HG03103 (cell line): ENCODE results near the gene CD200R1.

Experiments
- ATAC-seq: cut with Tn5 transposase; IDR thresholded peaks from one replicate; pipeline ENCODE4 v1.9.1; 2021; ENCODE audit warnings: low read depth; ENCODE audit not compliant: unreplicated experiment

Gene CD200R1, protein sequence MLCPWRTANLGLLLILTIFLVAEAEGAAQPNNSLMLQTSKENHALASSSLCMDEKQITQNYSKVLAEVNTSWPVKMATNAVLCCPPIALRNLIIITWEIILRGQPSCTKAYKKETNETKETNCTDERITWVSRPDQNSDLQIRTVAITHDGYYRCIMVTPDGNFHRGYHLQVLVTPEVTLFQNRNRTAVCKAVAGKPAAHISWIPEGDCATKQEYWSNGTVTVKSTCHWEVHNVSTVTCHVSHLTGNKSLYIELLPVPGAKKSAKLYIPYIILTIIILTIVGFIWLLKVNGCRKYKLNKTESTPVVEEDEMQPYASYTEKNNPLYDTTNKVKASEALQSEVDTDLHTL

DNA sequence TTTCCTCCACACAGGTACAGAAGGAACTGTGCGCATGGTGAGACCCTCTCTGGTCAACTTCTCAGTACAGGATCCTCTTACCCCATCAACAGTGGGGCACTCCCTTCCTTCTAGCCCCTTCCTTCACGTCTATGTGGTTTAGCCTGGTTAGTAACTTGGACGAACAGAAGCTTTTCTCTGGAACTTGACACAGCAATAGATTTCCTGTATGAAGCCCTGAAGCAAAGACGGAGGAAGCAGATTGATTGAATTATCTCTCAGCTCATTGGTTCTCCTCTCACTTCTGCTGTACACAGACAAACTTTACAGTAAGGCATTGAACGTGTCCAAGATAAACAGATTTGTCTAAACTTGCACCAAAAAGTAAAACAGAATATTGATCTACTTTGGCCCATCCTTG, at the start of gene CD200R1:
CD200R1 (minus strand) TSS at position 210 of the 400 bp plus-strand sequence. CDS start 246 bp downstream, outside the sequence.
- ATAC-seq = no peak

DNA sequence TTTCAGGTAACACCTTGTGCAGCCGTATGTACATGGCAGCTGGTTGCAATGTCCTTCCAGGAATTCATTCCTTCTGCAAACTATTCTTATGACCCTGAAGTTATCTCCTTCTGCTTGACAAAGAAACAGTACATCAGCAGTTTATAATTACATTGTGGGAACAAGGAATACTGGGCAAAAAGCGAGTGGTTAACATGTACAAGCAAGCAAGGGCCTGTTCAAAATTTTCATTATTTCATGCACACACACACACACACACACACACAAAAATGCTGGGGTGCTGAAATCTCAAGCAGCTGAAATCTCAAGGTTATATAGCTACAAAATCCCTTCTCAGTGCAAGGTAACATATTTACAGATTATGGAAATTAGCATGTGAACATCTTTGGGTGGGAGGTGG, 46.6 kb upstream of the CD200R1 start:
- no peak for ATAC-seq

DNA sequence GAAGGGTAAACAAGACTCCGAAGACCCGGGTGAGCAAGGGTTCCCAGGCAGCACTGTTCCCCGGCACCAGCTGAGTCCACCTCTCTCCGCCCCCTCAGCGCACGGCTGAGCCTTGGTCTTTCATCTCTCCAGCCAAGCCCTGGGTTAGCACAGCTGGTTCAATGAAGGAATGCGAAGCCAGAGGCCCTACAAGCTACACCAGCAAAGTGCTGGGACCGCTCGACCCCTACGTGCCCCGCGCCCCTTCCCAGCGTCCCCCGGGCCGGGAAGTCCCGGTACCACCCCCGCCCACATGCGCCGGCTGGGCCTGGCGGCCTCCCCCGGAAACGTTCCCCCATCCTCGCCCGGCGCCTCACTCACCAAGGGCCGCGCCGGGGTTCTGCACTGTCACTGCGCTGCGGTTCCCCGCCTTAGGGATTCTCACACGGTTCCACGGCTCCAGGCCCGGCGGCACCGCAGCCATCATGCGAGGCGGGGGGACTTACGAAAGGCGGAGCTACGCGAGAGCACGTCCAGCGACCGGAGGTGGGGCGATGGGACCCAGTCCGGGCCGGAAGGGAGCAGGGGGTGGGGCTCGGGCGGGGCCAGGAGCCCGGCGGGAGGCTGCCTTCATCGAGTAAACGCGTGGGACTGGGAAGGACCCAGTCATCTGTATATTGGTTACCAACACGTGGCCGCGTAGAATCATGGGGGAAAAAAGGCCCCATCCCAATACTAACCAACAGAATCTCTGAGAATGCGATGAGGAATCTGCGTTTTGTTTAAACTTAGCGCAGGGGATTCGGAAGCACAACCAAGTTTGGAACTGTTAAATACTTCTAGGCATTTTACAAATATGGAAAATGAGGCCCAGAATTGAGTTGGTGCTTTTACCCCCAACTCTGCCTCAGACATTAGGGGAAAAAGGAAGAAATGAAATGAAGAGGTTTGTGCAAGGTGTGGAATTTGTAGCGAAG, 44.6 kb upstream of the CD200R1 start:
- ATAC-seq = peak; percentile 90

DNA sequence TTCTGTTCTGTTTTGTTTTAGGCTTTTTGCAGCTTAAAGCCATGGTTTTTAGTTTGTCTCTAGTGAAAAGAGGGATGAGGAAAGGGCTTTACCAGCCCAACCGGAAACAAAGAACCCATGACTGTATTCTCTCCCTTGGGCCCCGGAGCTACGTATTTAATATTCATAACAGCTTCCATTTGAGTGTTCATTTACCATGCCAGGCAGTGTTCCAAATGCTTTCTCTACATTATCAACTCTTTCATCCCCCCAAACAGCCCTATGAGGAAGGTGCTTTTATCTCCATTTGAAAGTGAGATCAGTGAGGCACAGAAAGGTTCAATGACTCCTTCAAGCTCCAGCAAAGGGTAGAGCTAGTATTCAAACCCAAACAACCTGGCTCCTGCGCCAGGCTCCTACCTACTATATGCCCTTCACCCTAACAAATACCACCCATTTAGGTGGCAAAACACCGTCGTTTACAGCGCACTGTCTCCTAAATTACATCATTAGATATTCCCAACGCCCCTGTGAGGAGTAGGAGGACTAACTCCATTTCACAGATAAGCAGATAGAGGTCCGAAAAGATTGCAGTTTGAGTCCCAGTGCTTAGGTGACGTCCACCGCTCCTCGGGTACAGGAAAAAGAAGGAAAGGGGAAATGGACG, 43.8 kb upstream of the CD200R1 start:
- ATAC-seq = peak; percentile 2

DNA sequence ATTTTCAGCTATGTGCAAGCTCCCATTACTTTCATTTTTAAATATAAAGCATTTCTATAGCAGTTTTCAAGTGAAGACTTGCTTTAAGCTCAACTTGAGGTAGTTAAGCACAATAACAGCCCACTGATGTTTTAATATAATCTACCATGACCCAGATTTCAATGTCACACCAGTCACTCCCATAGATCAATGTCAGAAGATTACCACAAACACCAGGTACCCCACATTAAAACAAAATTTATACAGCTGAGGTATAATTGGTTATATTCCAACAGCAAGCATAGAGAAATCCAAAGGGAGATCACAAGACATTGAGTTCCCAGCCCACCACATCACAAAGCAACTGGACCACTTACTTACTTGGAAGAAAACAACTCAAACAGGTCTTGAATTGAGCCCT, 38.7 kb upstream of the CD200R1 start:
- no peak for ATAC-seq

DNA sequence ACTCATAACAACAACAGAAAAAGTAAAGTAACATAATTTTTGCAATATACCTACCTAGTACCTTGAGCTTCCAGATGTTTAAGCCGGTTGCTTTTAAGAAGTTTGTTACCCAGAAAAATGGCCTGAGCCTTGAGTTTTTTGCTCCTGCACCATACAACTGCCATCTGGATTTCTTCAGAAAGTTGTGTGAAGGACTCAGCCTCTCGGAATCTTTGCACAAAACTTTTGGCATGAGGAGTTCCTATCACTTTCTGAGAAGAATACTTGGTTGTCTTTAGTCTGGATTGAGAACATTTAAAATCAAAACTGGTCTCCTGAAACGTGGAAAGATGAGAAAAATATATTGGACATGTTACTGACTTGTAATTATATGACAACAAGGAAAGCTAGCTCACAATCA, 33.2 kb upstream of the CD200R1 start:
- ATAC-seq = no peak

DNA sequence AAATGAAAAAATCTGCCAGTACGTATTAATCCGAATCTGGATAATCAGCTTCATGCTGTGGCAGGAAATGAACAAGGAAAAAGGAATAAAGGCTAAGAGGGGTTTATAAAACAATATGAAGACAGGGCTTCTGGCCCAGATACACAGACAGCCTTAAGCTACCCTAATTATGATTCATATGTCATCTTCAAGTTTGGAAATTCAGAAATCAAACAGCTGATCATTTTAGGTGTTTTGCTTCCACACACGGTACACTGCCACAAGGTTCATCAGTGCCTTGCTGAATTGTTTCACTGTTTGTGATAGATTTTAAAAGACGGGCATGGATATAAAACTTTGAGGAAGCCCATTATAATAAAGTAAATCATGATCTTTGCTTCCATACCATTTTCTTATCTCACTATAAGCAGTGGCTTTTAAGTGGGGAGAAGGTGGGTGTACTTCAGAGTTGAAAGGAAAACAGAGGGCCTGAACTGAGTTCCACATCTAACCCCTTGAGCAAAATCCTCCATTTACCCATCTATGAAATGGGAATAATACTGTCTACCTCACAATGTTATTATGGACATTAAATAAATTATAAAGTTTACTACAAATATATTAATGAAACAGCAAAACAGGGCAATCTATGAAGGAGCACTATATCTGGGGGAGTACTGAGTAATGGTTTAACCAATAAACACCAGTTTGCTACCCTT, 31.6 kb upstream of the CD200R1 start:
- ATAC-seq = no peak

DNA sequence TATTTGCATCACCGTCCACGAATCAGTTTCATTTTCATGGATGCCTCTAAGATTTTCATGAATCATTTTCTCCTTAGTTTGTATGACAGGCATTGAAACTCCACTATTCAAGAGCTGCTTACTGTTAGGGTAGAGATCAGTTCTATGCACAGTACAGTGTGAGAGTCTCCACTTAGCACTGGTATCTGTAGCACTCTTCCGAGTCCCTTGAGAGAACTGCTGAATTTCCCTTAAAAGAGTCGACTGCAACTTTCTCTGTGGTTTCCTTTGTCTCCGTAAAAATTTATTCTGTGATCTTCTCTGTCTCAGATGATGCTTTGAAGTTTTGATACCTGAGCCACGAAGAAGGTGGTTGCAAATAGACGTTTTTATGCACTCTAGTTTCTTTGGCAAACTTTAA, 30.7 kb upstream of the CD200R1 start:
- ATAC-seq = no peak

DNA sequence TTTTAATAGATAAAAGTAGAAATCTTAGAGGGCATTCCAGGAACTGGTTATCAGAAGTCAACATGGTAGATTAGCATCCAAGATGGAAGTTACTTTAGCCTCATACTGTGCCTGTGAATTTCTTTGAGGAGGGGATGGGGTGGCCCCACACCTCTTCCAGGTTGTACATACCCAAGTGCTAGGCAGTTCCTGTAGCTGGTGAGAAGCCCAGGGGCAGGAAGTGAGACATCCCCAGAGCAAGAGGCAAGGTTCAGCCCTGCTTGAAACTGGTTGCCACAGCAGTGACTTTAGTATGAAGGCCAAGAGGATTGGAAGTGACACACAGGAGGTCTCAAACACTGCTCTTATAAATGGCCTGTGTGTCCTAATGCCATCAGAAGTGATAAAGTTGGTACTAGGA, 27.8 kb upstream of the CD200R1 start:
- no peak for ATAC-seq

DNA sequence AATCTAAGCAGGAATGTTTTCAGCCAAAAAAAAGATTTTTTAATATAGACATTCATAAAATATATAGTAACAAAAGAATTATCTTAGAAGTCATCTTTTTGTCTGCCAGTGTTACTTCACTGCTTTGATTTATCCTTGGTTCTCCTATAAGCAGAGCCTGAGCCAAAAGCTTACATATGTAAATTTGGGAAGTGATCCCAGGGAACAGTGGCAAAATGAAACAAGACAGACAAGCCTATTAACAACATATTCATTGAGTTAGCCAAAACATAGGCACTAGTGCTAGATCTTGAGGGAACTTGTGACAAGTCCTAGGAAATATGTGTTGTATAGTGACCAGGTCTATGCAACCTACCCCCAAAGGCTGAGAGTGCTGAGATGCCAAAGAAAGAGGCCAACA, 27.1 kb upstream of the CD200R1 start:
- no peak for ATAC-seq

DNA sequence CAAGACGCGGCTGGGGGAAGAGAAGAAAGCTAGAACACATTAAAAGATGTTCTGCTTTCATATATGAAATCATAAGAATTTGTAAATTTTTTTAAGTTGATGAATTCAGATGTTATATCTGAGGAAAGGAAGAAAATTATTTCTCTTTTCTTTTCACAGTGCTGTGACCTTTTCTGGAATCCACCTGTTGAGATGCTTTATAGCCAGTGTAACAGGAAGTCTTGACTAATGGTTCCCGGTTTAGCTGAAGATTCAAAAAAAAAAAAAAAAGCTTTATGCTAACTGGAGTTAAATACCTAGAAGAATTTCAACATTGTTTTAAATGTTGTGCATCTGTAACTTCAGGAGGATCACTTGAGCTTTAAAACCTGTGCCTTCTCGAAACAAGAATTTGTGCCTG, 25.8 kb upstream of the CD200R1 start:
- ATAC-seq = no peak

DNA sequence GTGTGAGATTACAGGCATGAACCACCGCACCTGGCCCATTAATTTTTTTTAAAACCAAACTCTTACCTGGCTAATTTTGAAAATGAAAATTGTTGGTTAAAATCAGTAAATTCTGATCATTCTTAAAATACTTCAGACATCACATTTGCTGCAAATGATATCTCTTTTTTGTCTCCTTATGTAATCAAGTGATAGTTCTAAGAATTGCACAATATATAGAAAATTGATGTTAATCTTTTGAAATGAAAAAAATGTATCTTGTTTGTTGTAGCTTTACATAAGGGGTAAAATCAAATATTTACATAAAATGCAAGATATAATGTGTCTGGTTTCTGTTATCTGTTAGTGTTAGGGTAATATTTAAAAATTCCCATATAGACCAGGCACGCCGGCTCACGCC, 20.9 kb upstream of the CD200R1 start:
- ATAC-seq = no peak

DNA sequence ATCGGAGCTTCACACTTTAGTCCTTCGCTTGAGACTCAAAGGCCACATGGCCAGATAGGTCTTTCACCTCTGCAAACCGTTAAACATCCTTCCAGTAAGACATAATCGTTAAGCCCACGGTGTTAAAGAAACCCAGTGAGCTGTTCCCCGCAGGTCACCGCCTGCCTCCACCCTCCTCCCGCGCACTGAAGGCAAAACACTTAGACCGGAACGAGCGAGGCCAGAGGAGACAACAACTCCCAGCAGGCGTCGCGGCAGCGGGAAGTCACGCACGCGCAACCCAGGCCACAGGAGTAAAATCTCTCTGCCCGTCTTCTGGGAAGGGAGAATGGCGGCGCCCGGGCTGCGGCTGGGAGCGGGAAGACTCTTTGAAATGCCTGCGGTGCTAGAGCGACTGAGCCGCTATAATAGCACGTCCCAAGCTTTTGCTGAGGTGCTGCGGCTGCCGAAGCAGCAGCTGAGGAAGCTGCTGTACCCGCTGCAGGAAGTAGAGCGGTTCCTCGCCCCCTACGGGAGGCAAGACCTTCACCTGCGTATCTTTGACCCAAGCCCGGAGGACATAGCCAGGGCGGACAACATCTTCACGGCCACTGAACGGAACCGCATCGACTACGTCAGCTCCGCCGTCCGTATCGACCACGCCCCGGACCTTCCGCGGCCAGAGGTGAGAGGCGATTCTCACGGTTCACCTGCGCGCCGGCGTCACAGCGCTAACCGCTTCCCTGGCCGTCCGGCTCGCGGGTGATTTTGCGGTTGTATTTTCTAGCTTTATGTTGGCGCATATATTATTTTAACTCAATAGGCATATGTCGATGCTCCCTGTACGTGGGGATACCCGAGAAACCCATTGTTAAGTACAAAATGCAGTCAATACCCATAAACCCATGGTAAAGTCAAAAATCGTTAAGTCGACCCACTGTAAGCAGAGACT, 16.0 kb upstream of the CD200R1 start, which contains the start of gene GTPBP8:
GTPBP8 (plus strand) TSS at position 313 of the 931 bp plus-strand sequence; CDS start at position 329, 16 bp downstream.
- ATAC-seq = peak; percentile 90

DNA sequence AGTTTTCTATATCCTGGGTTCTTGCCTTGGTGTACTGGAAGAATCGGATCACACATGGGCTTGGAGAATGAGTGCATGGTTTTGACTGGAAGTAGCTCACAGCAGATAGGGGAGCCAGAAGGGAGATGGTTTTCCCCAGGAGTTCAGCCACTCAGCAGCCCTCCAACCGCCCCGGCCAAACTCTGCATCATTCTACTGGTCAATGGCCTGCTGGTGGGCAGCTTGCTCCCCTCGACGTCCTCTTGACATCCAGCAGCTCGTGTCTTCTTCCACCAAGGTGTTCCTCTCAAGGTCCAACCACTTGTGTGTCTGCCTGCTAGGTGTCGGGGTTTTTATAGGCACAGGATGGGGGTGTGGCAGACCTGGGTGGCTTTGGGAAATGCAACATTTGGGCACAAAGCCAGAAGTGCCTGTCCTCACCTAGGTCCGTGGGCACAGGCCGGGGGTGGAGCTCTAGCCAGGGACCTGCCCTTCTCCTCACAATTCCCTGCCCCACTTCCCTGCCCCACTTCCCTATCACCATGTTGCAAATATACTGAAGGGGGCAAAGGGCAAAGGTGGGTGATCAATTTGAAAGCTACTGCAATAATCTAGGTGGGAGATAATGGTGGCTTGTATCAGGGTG, 12.9 kb upstream of the CD200R1 start:
- no peak for ATAC-seq

DNA sequence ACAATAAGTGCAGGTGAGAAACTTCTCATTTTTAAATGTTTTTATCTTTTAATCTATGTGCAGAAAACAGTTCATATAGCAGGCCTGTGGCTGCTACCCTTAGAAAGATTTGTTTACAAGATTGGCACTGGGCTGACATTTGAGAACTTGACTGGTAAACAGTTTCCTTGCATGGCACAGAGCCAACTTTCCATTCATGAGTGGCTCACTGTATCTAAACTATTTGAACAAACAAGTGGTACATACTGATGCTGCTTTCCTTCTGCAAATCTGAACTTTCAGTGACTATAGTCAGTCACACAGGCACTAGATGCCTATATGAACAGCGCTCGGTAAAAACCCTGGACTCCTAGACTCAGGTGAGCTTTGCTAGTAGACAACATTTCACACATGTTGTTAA, 9.6 kb upstream of the CD200R1 start:
- no peak for ATAC-seq

DNA sequence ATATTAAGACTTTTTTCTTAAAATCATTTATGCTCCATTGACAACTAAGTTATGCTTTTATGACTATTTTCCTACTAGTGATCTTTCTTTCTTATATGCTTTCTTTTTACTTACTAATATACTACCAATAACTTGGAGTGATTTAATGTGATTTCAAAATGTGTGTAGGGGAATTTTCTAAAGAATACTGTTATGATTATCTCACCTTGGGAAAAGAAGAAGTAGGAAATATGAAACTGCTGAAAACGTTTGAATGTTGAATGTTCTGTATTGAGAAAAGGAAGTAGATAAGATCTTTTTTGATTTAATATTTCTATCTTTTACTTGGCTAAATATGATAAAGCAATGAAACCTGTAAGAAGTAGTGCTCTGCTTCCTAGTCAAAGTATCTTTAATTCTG, 7.8 kb upstream of the CD200R1 start:
- no peak for ATAC-seq

DNA sequence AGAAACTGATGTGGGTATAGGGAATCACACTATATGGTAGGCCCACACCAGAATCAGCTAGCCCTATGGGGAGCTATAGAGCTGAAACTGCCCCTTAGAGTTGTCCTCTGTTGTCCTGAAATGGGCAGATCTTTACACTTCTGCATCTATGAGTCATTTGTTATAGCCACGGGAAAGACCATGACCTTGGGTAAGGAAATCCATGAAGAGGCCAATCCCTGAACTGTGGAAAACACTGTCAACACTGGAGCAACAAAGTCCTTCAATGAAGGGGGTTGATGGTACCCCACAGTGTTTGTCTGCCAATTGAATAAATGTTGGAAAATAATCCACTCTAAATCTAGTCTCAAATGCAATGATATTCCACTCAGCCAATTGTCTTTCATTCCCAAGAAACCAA, 5.2 kb upstream of the CD200R1 start:
- no peak for ATAC-seq

DNA sequence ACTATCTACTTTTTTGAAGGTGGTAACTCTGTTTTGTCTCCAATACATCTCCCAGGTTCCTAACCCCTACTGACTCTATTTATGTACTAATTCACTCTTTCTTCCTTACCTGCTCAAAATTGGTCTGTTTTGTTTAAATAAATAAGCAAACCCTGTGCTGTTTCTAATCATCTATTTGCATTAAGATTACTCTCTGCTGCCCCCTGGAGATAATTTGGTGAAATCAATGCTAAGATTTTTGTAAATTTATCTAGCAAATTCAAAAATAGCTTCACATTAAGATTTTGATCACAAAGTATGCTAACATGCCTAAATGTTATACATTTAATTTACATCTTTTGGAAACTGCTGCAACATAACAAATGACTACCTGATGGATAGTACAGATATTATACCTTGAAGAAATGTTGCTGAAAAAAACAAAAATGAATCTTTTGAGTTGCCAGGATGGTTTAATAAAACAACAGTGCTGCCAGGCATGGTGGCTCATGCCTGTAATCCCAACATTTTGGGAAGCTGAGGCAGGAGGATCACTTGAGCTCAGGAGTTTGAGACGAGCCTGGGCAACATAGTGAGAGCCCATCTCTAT, 4.4 kb upstream of the CD200R1 start:
- no peak for ATAC-seq

DNA sequence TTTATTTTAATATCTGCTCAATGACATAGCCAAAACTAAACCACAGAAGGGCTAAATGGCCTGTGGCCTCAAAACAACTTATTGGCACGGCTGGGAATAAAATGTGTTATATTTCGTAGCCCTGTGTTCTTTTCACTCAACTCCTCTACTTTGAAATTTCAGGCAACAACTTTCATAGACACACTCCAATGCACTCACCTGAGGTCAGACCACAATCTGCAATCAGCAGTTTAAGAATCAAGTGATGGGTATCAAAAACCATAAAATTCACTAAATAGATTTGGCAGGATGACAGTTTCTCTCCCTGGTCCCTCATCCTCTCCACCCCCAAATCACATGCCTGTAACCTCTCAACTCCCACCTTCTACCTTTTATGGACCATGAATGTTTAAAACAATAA, 2.0 kb upstream of the CD200R1 start:
- no peak for ATAC-seq
